Hippocampal formation (tissue), 2 donors: ENCODE measurements around the gene ARRDC2.
"Not testable (repeated sequence)": the region's sequence is repeated elsewhere in the genome, so short reads cannot be mapped to it uniquely, and the experiment has no call there.

ENCODE experiments used
- DNase-seq, 2 donors: peaks; one replicate each; lab custom pipeline; 2025; lab: John Stamatoyannopoulos, UW

The ARRDC2 gene

GRCh38 chr19:18016209-18016910, 8.4 kb downstream of the ARRDC2 start:
- DNase-seq = no peak

GRCh38 chr19:18017275-18018083, 9.5 kb downstream of the ARRDC2 start:
- DNase-seq = peak in 1 of 2 donors; percentile 35

- peak; percentile 71 to 90 for DNase-seq
Observed at GRCh38 chr19:18020212-18021085, 12.5 kb downstream of the ARRDC2 start.

DNA sequence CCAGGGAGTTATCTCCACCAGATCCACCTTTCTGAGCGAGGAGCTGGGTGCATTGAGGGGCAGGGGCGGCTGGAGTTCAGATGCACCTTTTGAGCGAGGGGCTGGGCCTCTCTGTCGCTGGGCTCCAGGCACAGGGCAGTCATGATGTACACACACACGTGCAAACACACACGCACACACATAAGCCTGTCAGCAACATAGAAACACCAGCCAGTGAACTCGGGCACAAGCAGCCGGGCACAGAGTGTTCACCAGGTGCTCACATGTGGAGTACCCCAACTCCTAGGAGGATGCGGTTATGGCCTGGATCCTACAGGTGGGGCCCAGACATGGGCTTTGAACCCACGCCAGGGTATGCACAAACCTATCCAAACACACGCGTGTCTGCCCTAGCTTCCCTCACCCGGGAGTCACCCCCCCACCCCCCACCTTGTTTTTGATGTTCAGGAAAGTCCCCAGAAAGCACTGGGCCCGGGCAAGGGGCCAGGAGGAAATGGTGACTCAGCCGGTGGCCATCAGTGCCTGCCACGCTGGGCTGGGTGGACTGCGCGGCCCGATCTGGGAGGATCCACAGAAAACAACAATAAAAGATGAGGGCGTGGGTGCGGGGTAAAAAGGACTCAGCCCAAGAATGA, 13.3 kb downstream of the ARRDC2 start:
- DNase-seq = peak; percentile 43 to 76

GRCh38 chr19:18023622-18024251, 15.8 kb downstream of the ARRDC2 start:
- DNase-seq = peak in 1 of 2 donors; percentile 54

DNA sequence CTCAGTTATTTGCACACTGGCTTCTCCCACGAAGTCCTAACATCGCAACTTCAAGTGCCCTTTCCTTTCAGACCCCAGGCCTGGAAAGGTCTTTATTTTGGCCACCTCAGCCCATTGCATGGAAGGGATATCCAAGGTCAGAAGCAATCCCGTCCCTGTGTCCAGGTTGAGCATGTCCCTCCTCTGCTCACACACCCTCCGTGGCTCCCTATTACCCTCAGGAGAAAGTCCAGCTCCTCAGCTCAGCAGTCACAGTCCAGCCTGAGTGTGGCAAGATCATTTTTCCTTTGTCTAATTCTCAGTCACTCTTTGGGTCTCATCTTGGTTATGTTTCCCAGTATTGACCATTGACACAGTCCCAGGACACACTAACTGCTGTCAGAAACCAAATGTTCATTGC, 19.2 kb downstream of the ARRDC2 start:
- no peak for DNase-seq

DNA sequence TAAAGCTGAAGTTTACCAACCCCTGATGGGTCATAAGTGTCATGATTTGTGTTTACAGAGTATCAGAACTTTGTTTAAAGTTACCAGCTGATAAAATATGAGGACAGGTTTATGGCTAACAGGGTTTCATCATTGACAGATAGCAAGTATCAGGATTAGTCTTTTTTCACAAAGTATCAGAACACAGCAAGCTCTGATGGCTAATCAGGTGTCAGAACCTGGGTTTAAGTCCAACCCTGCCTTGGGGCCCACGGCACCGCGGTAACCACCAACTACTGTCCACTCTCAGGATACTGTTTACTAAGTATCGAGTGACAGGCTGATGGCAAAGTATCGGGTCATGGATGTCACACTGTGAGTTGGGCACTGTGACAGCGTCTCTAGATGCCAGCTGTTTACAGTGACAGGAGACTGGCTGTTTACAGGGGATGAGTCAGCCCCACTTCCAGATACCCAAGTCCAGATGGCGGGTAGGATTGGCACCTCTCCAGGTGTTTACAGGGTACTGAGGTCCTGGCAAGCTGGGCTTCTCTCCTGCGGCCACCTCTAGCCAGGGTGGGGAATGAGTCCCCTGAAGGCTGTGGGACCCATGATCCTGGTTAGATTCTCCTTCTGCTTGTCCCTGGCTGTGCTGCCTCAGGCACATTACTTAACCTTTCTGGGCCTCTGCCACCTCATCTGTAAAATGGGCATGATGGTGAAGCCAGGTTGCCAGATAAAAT, 21.8 kb downstream of the ARRDC2 start:
- DNase-seq = peak in 1 of 2 donors; percentile 51

GRCh38 chr19:18031401-18031800, 23.4 kb downstream of the ARRDC2 start:
- DNase-seq = not testable (repeated sequence)

DNA sequence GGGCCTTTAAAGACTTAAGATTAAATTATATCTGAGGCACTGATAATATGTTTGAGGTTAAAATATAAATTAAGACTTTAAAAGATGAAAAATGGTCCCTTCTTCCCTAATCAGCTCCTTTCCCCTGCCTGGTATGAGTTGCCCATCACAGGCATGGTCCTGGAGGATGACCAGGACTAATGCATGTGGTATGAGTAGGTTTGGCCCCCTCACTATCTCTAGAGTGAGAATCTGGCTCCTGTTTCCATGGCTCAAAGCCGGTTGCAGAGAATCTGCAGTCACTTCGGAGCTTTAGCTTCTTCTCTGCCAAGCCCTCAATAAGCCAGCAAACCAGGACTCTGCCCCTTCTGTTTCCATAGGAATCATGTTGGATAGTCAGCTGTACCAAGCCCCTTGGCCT, 24.1 kb downstream of the ARRDC2 start:
- not testable (repeated sequence) for DNase-seq

DNA sequence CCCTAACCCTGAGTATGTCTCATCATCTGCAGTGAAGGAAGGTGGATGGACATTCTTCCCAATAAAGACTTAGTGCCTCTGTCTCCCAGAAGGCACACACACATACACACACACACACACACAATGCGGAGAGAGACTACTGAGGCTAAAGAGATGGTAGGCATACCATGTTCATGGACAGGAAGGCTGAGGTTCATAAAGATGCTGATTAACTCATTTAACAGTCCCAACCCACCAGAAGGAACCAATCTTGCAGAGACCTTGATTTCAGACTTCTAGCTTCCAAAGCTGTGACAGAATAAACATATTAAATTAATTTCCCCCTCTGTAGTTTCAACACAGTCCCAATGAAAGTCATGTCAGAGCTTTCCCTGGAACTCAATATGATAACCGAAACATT, 33.1 kb downstream of the ARRDC2 start:
- DNase-seq = no peak

DNA sequence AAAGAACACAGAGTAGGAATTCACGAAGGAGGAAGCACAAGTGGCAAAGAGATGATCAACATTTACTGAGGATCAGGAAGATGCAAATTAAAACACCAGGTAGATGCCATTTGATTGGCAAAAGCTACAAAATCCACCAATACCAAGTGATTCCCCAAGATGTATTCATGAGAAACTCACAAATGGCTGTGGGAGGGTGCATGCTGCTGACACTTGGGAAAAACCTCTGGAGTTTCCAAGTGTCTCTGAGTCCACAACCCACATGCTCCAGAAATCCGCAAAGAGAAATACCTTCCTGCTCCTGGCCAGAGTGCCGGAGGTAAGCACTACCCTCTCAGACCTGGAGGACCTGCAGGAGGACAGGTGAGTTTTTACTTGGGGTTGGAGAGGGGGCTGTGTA, 35.7 kb downstream of the ARRDC2 start:
- DNase-seq = no peak

DNA sequence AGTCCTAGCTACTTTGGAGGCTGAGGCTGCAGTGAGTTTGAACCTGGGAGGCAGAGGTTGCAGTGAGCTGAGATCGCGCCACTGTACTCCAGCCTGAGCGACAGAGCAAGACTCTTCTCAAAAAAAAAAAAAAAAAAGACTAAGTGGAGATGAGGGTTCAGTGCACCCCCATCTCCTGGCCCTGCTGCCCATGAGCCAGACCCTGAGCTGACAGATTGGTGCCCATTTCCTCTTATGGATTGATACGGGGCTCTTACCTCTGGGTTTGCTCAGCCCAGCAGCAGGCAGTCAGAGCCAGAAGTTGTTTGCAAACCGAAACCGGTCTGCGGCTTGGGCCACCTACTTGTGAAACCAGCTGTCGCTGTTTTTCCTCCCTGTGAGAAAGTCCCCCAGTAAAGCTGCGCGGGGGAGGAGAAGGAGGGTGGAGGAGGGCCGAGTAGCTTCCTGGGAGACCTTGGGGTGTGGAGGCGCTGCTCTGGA, 36.9 kb downstream of the ARRDC2 start:
- DNase-seq = peak in 1 of 2 donors; percentile 33

DNA sequence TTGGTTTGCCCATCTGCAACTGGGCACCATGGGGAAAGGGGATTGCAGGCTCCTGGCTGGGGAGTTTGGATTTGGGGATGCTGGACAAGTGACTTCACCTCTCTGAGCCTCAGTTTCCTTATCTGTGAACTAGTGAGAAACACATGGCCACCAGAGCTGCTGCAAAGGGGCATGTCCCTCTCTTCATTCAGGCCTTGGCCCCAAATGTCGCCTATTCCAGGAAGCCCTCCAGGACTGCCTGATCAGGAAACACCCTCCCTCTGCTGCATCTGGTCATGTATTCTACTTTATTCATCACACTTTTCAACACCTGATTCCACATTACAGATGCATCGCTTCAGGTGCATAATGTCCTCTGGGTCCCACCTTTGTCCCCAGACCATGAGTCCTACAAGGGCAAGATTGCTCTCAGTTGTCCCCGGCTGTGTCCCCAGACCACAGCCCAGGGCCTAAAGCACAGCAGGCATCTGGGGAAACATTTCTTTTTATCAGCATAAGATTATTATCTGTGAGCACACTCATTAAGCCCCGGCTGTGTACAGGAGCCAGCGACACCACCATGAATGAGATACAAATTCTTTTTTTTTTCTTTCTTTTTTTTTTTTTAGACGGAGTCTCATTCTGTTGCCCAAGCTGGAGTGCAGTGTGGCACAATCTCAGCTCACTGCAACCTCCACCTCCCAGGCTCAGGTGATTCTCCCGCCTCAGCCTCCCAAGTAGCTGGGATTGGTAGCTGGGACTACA, 37.5 kb downstream of the ARRDC2 start:
- DNase-seq = no peak

- DNase-seq = no peak
Observed at GRCh38 chr19:18046059-18046718, 38.2 kb downstream of the ARRDC2 start.

DNA sequence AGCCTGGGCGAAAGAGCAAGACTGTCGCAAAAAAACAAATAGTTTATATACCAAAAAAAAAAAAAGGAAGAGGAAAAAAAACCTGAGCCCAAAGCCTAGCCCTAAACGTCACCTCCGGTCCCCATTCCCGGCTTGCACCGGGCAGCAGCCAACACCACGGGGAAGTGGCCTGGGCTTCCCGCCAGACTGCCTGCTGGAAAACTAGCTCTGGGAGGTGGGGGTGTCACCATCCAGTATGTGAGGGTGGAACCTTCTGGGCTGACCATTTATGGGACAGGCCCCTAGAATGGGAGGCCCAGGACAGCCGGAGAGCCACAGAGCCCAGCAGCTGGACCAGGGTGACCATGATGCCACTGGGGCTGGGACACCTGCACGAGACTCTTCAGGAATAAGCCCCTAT, 41.4 kb downstream of the ARRDC2 start:
- DNase-seq = peak; percentile 38 to 60

DNA sequence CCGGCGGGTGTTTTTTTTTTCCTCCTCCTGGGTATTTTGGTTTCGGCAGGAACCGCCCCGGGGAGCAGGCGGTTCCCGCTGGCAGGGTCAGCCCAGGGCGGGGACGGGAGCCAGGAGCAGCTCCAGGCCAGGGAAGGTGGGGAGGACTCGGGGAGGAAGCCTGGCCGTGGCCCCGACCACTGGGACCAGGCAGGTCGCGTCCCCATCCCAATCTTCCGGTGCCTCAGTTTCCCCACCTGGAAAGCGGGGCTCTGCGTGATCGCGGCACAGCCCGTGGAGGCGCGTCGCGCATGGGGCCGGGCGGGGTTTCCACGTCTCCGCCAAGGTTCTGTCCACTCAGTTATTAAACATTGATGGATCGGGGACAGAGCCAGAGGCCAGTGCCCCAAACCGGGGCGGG, 43.9 kb downstream of the ARRDC2 start:
- DNase-seq = no peak

DNA sequence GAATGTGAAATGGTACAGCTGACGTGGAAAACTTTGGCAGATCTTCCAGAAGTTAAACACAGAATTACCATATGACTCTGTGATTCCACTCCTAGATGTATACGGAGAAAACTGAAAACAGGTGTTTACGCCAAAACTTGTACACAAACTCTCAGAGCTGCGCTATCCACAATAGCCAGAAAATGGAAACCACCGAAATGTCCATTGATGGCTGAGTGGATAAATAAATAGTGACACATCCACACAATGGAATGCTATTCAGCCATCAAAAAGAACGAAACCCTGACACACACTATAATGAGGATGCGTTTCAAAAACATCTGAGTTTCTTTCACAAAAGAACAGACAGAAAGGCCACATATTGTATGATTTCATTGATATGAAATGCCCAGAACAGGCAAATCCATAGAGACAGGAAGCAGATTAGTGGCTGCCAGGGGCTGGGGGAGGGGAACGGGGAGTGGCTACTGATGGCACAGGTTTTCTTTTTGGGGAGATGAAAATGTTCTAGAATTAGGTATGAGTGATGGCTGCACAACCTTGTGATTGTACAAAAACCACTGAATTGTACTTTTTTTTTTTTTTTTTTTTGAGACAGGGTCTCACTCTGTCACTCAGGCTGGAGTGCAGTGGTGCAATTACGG, 45.7 kb downstream of the ARRDC2 start:
- DNase-seq = no peak

DNA sequence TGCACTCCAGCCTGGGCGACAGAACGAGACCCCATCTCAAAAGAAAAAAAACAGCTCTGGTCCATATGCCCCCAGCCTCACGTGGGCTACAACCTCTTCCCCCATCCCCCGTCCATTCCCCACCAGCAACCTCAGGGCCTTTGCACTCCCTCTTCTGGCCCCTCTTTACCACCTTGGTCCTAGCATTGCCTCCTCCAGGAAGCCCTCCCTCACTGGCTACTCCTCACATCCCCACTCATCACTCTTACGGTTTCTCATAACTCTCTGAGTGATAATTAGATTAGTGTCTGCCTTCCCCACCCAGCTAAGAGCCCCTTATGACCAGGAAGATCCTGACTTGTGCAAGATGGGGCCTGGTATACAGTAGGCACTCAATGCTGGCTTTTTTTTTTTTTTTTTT, 48.0 kb downstream of the ARRDC2 start:
- DNase-seq = no peak

GRCh38 chr19:18057557-18057956, 49.6 kb downstream of the ARRDC2 start:
- DNase-seq = peak; percentile 49 to 69
